Heart left ventricle (tissue), 13 donors: ENCODE results near the gene HSPD1.

Experiments
- CTCF ChIP-seq, 12 donors: fragments of 200-600 bp; sonication (generic) in 4 of 12; IDR thresholded peaks; one replicate each; pipeline versions ENCODE4 v1.5.0 to v1.8.0; 2018 to 2022; ENCODE audit warnings: antibody characterized with exemption in 12 of 12, mild to moderate bottlenecking in 5 of 12
- POLR2A ChIP-seq, 2 donors: fragments of 450-650 bp; IDR thresholded peaks; one replicate each; pipeline ENCODE4 v1.6.1; 2017; ENCODE audit warnings: antibody characterized with exemption in 2 of 2, mild to moderate bottlenecking in 2 of 2, moderate library complexity in 2 of 2
- donor health status: ischemic (EF 13 %, LVEDD 7.1; RV severe dilation, severe dysfunction).
- donor health status: DM: no; HTN: yes; CAD: no.
- donor health status: DM: no; HTN: no; CAD: no.
- donor health status: ischemic (EF 25% LVEDD 6.9; RV normal size, moderate dysfunction).
- donor health status: ischemic (EF 25% LVEDD 5.7; RV mildly dilated, moderate dysfunction).
- donor health status: ischemic (EF 35%, LVEDD 5.7; RV mildly dilated, moderate dysfunction).
- donor health status: nonischemic (EF 11% LVEDD 7.7; RV severe dilation, severe dysfunction).
- donor health status: DM: yes; HTN: yes; CAD: no.
- donor health status: PGD.
- donor health status: ischemic (EF 29% LVEDD 5.4; RV normal size, mild dysfunction).
- donor health status: nonischemic (EF 23%, LVEDD 6.1; RV moderate dilation, normal function).

DNA sequence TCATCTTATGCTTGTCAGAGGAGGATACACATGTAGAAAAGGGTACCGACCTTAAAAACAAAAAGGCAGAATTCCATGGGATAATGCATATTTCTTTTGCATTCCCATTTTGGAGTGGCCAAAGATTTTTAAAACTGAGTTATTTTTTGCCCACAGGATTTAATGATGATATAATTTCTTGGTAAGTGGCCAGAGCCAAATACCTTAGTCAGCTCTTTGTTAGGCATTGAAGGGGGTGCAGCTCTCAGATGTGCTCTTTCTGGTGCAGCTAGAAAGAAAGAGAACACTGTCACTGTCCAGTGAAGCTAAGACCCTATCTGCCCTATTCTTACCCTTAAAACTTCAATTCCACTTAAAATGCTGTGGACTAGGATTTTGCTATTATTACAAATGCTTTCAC, 35.5 kb downstream of the HSPD1 start:
- TF ChIP-seq POLR2A (IDR thresholded peaks at IDR 0.05) (no peak), CTCF (IDR thresholded peaks at IDR 0.05) (no peak)
